H1 (cell line): Measurements from ENCODE around the gene NUCB1. TPM values are rescaled to one million over a fixed set of nuclear protein-coding genes. Genes with fewer than 3 reads are reported as not detected.

Experiments used
- CTCF ChIA-PET: fragments of 300-600 bp; sonication (Branson Sonifier 250); formaldehyde crosslinking; loops from one replicate; lab custom pipeline; 2021; ENCODE audit not compliant: partially characterized antibody; lab: Charles Lee
- POLR2A ChIA-PET: fragments of 300-600 bp; sonication (Branson Sonifier 250); formaldehyde crosslinking; loops from one replicate; lab custom pipeline; 2021; ENCODE audit warnings: inconsistent platforms; ENCODE audit not compliant: partially characterized antibody; lab: Charles Lee
- DNase-seq, 2 experiments: peaks; one replicate each; pipeline versions ENCODE4 v3.0.0 to v3.0.0-alpha.2; 2010 to 2022; ENCODE audit warnings: low spot score in 2 of 2, low read depth in 1 of 2, mixed read lengths in 1 of 2
- FAIRE-seq: peaks from 2 replicates; lab custom pipeline; 2011; peaks lifted over from hg19 to GRCh38; lab: Jason Lieb, UNC
- H2AFZ ChIP-seq: 2 replicates; pipeline ENCODE4 v1.8.1; 2012; ENCODE audit warnings: low read length, inconsistent platforms
- H2AK5ac ChIP-seq: 2 replicates; pipeline ENCODE4 v1.6.1; 2013; ENCODE audit warnings: low read depth, low read length
- H2BK120ac ChIP-seq: replicated peaks from 2 replicates; pipeline ENCODE3; 2013; ENCODE audit warnings: low read depth, low read length, inconsistent platforms
- H2BK12ac ChIP-seq: 2 replicates; pipeline ENCODE4 v1.6.1; 2013; ENCODE audit warnings: low read depth, low read length
- H2BK15ac ChIP-seq: 2 replicates; pipeline ENCODE4 v1.6.1; 2013; ENCODE audit warnings: low read length
- H2BK20ac ChIP-seq: 2 replicates; pipeline ENCODE4 v1.6.1; 2013; ENCODE audit warnings: low read length
- H2BK5ac ChIP-seq: 2 replicates; pipeline ENCODE4 v1.6.1; 2013; ENCODE audit warnings: low read depth, low read length
- H3K14ac ChIP-seq: 2 replicates; pipeline ENCODE4 v1.6.1; 2013; ENCODE audit warnings: inconsistent platforms; ENCODE audit not compliant: insufficient read length
- H3K18ac ChIP-seq: 2 replicates; pipeline ENCODE4 v1.6.1; 2013; ENCODE audit warnings: low read length; ENCODE audit errors: extremely low read depth
- H3K23ac ChIP-seq: 2 replicates; pipeline ENCODE4 v1.6.1; 2013; ENCODE audit warnings: inconsistent platforms; ENCODE audit not compliant: insufficient read length
- H3K23me2 ChIP-seq: 2 replicates; pipeline ENCODE4 v1.6.1; 2013; ENCODE audit warnings: low read depth, low read length
- H3K27ac ChIP-seq: 2 replicates; pipeline ENCODE4 v1.6.1; 2011; ENCODE audit warnings: low read depth, low read length, inconsistent platforms
- H3K27me3 ChIP-seq, 4 experiments: replicated peaks in 1 of 4; 1 replicate in 1 of 4; 2 replicates in 3 of 4; pipeline versions ENCODE4 v1.6.1 to v1.8.1; 2011 to 2013; ENCODE audit warnings: low read length in 3 of 4, mild to moderate bottlenecking in 3 of 4, inconsistent platforms in 2 of 4, mixed read lengths in 2 of 4, moderate library complexity in 1 of 4; ENCODE audit not compliant: control insufficient read depth in 3 of 4, insufficient read depth in 3 of 4; ENCODE audit errors: extremely low read depth in 1 of 4
- H3K36me3 ChIP-seq, 4 experiments: 2 replicates each; pipeline versions ENCODE4 v1.6.1 to v1.8.1; 2011 to 2013; ENCODE audit warnings: mild to moderate bottlenecking in 4 of 4, low read length in 3 of 4, moderate library complexity in 2 of 4, control low read depth in 1 of 4, inconsistent platforms in 1 of 4; ENCODE audit not compliant: insufficient read depth in 4 of 4, control insufficient read depth in 2 of 4
- H3K4ac ChIP-seq: replicated peaks from 2 replicates; pipeline ENCODE3; 2013; ENCODE audit warnings: low read length, low read depth, mixed read lengths, inconsistent platforms; ENCODE audit not compliant: insufficient read length
- H3K4me1 ChIP-seq, 4 experiments: replicated peaks in 1 of 4; 1 replicate in 1 of 4; 2 replicates in 3 of 4; pipeline versions ENCODE4 v1.6.1 to v1.8.1; 2011 to 2013; ENCODE audit warnings: low read length in 3 of 4, inconsistent platforms in 2 of 4, mixed read lengths in 1 of 4; ENCODE audit not compliant: insufficient read depth in 4 of 4, control insufficient read depth in 3 of 4
- H3K4me2 ChIP-seq, 2 experiments: 2 replicates each; pipeline versions ENCODE4 v1.6.1 to v1.8.1; 2011 to 2013; ENCODE audit warnings: low read depth in 2 of 2, low read length in 2 of 2, control low read depth in 1 of 2, inconsistent platforms in 1 of 2, mild to moderate bottlenecking in 1 of 2; ENCODE audit not compliant: insufficient read depth in 1 of 2
- H3K4me3 ChIP-seq, 4 experiments: fragments of 200-600, 300-600 bp in 1 of 4; sonication (generic), shearing (Covaris generic), sonication (Bioruptor Twin) in 1 of 4; 2 replicates each; pipeline versions ENCODE4 v1.5.1 to v1.8.1; 2011 to 2016; ENCODE audit warnings: low read length in 4 of 4, low read depth in 3 of 4, control low read depth in 2 of 4, inconsistent platforms in 2 of 4, mild to moderate bottlenecking in 2 of 4, mixed read lengths in 1 of 4, moderate library complexity in 1 of 4; ENCODE audit not compliant: insufficient read depth in 2 of 4; ENCODE audit errors: extremely low read depth in 1 of 4
- H3K56ac ChIP-seq: replicated peaks from 2 replicates; pipeline ENCODE3; 2013; ENCODE audit warnings: low read depth, mild to moderate bottlenecking, mixed read lengths, low read length, inconsistent platforms; ENCODE audit not compliant: insufficient read length
- H3K79me1 ChIP-seq: 2 replicates; pipeline ENCODE4 v1.6.1; 2013; ENCODE audit warnings: low read depth, low read length, control low read depth
- H3K79me2 ChIP-seq, 2 experiments: 2 replicates each; pipeline versions ENCODE4 v1.6.1 to v1.8.1; 2012 to 2013; ENCODE audit warnings: low read length in 2 of 2, mild to moderate bottlenecking in 2 of 2, inconsistent platforms in 1 of 2; ENCODE audit not compliant: insufficient read depth in 2 of 2, control insufficient read depth in 1 of 2
- H3K9ac ChIP-seq, 4 experiments: replicated peaks in 1 of 4; 1 replicate in 1 of 4; 2 replicates in 3 of 4; pipeline versions ENCODE4 v1.6.1 to v1.8.1; 2011 to 2013; ENCODE audit warnings: low read depth in 3 of 4, low read length in 3 of 4, control low read depth in 2 of 4, mild to moderate bottlenecking in 2 of 4, moderate library complexity in 2 of 4, inconsistent platforms in 1 of 4; ENCODE audit errors: extremely low read depth in 1 of 4
- H3K9me3 ChIP-seq, 2 experiments: 2 replicates each; pipeline versions ENCODE4 v1.6.1 to v1.8.1; 2012 to 2013; ENCODE audit warnings: mild to moderate bottlenecking in 2 of 2, moderate library complexity in 2 of 2, control low read depth in 1 of 2, inconsistent platforms in 1 of 2, low read depth in 1 of 2, low read length in 1 of 2, mixed read lengths in 1 of 2; ENCODE audit not compliant: insufficient read depth in 2 of 2
- H4K20me1 ChIP-seq, 2 experiments: replicated peaks in 1 of 2; 2 replicates each; pipeline versions ENCODE3 to v1.8.1; 2011 to 2013; ENCODE audit warnings: inconsistent platforms in 2 of 2, low read length in 2 of 2, mild to moderate bottlenecking in 1 of 2; ENCODE audit not compliant: insufficient read depth in 2 of 2, control insufficient read depth in 1 of 2
- H4K5ac ChIP-seq: 2 replicates; pipeline ENCODE4 v1.6.1; 2013; ENCODE audit warnings: low read length, low read depth, mixed read lengths, inconsistent platforms; ENCODE audit not compliant: insufficient read length
- H4K8ac ChIP-seq: 2 replicates; pipeline ENCODE4 v1.8.0; 2013; ENCODE audit warnings: mild to moderate bottlenecking, moderate library complexity, low read length, inconsistent platforms; ENCODE audit not compliant: insufficient read depth; ENCODE audit errors: extremely low read depth
- H4K91ac ChIP-seq: replicated peaks from 2 replicates; pipeline ENCODE3; 2013; ENCODE audit warnings: low read length, mixed read lengths, inconsistent platforms; ENCODE audit not compliant: insufficient read length
- CTCF ChIP-seq, 3 experiments: IDR thresholded peaks; 1 replicate in 2 of 3; 2 replicates in 1 of 3; pipeline versions ENCODE4 v1.5.1 to v1.6.1; 2011; ENCODE audit warnings: low read length in 3 of 3, mild to moderate bottlenecking in 3 of 3, inconsistent platforms in 2 of 3, low read depth in 1 of 3, moderate library complexity in 1 of 3; ENCODE audit not compliant: insufficient read depth in 1 of 3; ENCODE audit errors: control extremely low read depth in 1 of 3
- EGR1 ChIP-seq: IDR thresholded peaks from 2 replicates; pipeline ENCODE4 v1.6.1; 2011; ENCODE audit warnings: low read depth, low read length, borderline replicate concordance
- NANOG ChIP-seq: IDR thresholded peaks from 2 replicates; pipeline ENCODE4 v1.6.1; 2011; ENCODE audit warnings: low read length, low read depth, mild to moderate bottlenecking, inconsistent platforms; ENCODE audit not compliant: insufficient read depth, poor library complexity, severe bottlenecking
- SP4 ChIP-seq: IDR thresholded peaks from 2 replicates; pipeline ENCODE4 v1.6.1; 2012; ENCODE audit warnings: low read length, inconsistent platforms
- WGBS, 2 experiments: shearing (Covaris generic) in 1 of 2; methylation state at CpG; one replicate each; pipeline versions ENCODE4 v1.1.6 to v1.1.7; 2013 to 2015; ENCODE audit warnings: low lambda C conversion rate in 2 of 2, mixed read lengths in 2 of 2, inconsistent platforms in 1 of 2, low coverage in 1 of 2, missing lambda C conversion rate in 1 of 2; ENCODE audit not compliant: insufficient replicate concordance in 2 of 2, insufficient coverage in 1 of 2, insufficient read length in 1 of 2; ENCODE audit errors: extremely low coverage in 1 of 2, missing lambda C conversion rate in 1 of 2; 5-methylcytosine and 5-hydroxymethylcytosine counted together
- polyA plus RNA-seq, 7 experiments: library from polyadenylated mRNA; depleted of rRNA in 3 of 7; stranded (reverse) in 5 of 7; unstranded in 2 of 7; fragments of >200 nt in 5 of 7; fragments of 200-250 nt in 2 of 7; gene quantifications; 1 replicate in 5 of 7; 2 replicates in 1 of 7; 4 replicates in 1 of 7; pipeline versions ENCODE4 v1.2.1 to v1.2.3, GENCODE V29; 2011 to 2013; ENCODE audit warnings: missing spikeins in 2 of 7, mixed read lengths in 2 of 7
- total RNA-seq: library from RNA; stranded (reverse); fragmentation: NEBNext Ultra II Directional; extraction: Animal tissue kit (Norgen Biotek cat#: 25700); gene quantifications from 2 replicates; pipeline ENCODE4 v1.2.1, GENCODE V29; 2021

Gene NUCB1
- total and polyA plus RNA-seq, 2 of the 8 experiments (the other 6 are each of a cell fraction or from before 2014, with no cell fraction given), result 111 to 121 TPM

- Histone ChIP-seq H3K79me1 (0 out of 2 replicates have a peak, but pooled peaks cover 2% of the 10 kb centered on the region), H2BK5ac (no peak overlapping the region), H4K20me1 (no peaks in the 10 kb centered on the region), H4K91ac (no peak overlapping the region), H3K27ac (no peak overlapping the region), H2AK5ac (no peak overlapping the region), H3K27me3 (no peaks in the 10 kb centered on the region; a peak in 1 of 7 replicates), H3K23ac (no peak overlapping the region), H3K4me2 (no peak overlapping the region), H3K4me1 (peaks cover 0 to 6% (median 0%) of the 10 kb centered on the region in 4 experiments; a peak in 1 of 7 replicates), H3K36me3 (no peaks in the 10 kb centered on the region; a peak in 2 of 8 replicates), H3K23me2 (no peaks in the 10 kb centered on the region), H3K79me2 (no peaks in the 10 kb centered on the region), H2BK120ac (no peak overlapping the region), H3K4ac (no peak overlapping the region), H3K9ac (no peak overlapping the region), H2BK20ac (no peak overlapping the region), H2BK15ac (no peak overlapping the region), H4K5ac (no peak overlapping the region), H3K56ac (no peak overlapping the region), H3K14ac (no peak overlapping the region), H3K9me3 (no peaks in the 10 kb centered on the region), H2AFZ (no peak overlapping the region), H3K18ac (no peak overlapping the region), H4K8ac (no peak overlapping the region), H2BK12ac (no peak overlapping the region), H3K4me3 (no peak overlapping the region)
- ChIA-PET CTCF (interaction anchor here (0.8 to 1.8 kb wide), 3 partner anchors 12 to 35 kb away, joined by 3 to 4 read pairs (median 4); no protein-coding TSS in a partner anchor), POLR2A (interaction anchor here (1.0 to 4.2 kb wide), 4 partner anchors 8 to 54 kb away, joined by 4 to 43 read pairs (median 6); partner anchors contain the start of gene PPP1R15A)
- FAIRE-seq (no peak), DNase-seq (no peak)
- TF ChIP-seq NANOG, result no peak
- no peak for TF ChIP-seq SP4
- TF ChIP-seq EGR1, result no peak
- no peak for TF ChIP-seq CTCF (IDR thresholded peaks at IDR 0.05; ENCODE audit: control extremely low read depth in 1 of 3, insufficient read depth in 1 of 3, low read depth in 1 of 3, low read length in 3 of 3)
- 87% methylated on average over 12 of the region's 18 CpGs; no CpG with 5 or more reads in 1 of the 2 experiments for WGBS, 2 experiments
These were observed 38.8 kb upstream of the NUCB1 start for GRCh38 chr19:48861313-48861712.
